ENCODE measurements around the gene SETBP1.

SETBP1 gene

DNA sequence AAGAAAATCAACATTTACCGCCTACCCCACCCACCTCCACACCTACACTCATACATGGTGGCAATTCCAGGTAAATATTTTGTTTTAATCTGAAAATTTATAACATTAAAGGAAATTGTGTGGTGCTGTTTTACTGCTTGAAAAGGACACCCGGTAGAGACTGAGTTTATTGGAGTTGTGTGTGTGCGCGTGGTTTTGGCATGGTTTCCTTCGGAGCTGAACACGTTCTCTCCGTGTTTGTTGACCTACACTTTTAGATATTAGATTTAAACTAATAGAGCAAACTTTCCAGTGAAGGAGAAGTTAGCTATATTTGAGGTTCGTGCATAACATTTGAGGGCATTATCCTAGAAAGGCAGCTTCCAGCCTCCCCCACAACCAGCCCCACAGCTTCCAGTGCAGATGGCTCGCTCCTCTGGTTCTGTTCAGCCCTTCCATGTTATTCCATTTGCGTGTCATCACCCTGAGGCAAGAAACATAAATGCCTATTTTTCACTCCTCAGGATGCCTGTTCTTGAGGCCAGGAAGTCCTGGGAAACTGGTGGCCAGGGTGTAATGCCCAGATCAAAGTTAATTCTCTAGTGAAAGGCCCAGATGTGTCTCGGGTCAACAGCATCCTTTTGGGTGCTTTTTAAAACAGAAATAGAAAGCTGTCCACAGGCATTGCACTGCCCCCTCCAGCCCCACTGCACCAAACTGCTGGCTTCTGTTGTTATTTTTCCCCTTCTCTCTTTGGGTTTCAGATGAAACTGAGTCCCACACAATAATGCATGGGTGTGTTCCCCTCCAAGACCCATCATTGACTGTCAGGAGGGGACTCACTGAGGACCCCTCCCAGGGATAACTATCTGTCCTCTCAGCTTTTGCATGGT is 190.2 kb downstream of the SETBP1 start:
- DNase-seq (ENCODE audit: low read depth in 2 of 2) = no peak

DNA sequence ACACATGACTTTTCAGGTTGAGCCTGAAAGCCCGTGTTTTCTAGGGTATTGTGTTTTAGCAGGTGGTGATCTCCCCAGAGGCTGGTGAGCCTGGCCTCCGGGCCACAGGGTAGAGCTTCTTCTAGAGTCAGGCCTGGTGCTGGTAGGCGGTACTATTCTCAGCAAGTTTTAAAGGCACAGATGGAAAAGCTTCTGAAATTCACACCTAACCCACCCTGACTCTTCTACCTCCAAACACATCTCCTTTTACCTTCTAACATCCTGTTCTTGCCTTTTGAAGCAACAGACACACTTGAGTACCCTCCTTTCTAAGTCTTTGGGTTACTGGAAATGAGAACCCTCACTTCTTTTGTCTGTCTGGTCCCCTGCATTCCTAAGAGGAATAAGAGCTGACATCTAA is 191.1 kb downstream of the SETBP1 start:
- no peak for DNase-seq (ENCODE audit: low read depth in 2 of 2)

DNA sequence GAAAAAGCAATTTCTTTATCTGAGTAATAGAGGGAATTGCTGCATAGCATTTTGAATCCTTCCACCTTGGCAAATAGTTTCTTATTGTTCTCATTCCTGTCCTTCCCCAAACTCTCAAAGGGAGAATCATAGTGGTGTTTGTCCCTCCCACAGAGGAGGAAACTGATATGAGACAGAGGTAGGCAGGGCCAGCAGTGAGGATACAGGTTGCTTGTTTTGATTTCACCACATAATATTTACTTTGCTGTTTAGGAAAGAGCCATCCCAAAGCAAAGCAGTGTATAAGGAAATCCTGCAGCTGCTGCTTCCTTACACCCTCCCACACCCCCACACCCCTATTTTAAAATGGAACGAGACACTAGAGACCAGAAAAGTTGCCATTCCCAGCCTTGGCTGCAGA is 195.3 kb downstream of the SETBP1 start:
- DNase-seq (ENCODE audit: low read depth in 2 of 2) = no peak

DNA sequence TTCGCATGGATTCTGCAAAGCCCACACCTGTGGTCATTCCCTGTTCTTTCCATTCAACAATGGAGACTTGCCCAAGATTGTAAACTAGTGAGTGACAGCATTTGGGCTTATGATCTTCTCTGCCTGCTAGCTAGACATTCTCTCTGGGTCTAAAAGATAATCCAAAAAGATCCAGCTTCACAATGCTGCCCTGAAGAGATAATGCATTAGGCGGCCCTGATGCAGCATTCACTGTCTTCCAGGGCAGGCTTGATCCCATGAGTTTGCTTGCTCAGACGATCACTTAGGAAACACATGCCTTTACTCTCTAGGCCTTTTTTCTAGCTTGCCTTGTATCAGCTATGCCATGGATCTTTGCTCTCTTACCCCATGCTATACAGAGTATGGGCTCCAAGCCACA is 196.1 kb downstream of the SETBP1 start:
- no peak for DNase-seq (ENCODE audit: low read depth in 2 of 2)

DNA sequence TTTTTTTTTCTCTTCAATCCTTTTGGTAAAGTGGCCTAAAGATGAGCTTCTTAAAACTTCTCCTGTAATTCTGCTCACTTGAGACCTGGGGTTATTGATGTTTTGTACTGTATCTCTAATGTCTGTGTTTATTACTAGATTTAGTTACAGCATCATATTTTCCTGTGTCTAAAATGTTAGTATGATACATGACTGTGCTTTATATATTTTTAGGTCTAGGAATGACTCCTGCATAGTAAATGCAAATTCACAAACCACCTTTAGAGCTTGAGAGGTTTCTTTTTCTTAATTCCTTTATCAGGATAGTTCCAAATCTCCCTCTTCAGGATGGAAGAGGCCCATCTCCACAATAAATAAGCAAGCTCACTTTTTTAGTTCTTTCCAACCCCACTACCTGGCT is 197.6 kb downstream of the SETBP1 start:
- no peak for DNase-seq (ENCODE audit: low read depth in 2 of 2)

DNA sequence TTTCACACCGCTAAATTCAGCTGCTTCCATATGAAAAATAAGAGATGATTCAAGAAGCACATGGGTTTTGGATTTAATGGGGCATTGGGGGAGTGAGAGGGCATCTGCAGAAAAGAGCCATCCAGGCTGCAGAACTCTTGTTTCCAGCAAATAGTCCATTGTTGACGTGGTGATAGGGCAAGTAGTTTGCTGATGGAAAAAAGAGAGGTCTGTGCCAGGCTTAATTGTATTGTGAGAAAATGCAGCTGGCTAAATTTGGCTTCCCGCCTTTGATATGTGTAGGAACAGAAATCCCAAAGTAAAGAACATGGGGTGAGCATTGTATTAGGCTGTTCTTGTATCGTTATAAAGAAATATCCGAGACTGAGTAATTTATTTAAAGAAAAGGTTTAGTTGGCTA is 199.5 kb downstream of the SETBP1 start:
- no peak for DNase-seq (ENCODE audit: low read depth in 2 of 2)

DNA sequence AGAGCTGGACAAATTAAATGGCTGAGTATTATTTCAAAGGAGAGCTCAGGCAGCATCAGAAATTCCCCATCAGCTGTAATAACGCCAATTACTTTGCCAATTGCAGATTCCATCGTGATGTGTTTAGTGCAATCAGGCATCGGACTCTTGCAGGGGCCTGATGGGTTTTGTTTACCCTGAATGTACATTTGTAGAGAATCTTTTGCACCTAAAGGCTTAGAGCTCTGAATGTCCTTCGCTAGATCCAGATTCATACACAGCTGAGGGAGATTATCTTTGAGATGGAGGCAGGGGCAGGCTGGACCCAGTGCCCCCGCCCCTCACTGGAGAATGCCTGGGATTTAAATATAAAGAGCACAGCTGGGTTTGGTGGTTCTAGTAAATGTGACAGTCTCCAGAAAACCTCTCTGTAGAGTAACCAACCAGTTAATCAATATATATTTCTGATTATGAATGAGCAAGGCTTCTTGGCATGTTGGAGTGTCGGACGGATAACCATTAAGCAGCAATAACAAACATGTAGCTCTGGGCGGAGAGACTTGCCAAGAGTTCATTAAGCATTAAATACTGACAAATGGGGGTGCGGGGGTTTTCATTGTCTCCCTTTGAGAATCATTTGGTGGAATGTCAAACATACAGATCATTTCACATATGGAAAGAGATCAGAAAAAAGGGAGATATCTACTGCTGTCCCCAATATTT is 200.9 kb downstream of the SETBP1 start:
- no peak for DNase-seq (ENCODE audit: low read depth in 2 of 2)

DNA sequence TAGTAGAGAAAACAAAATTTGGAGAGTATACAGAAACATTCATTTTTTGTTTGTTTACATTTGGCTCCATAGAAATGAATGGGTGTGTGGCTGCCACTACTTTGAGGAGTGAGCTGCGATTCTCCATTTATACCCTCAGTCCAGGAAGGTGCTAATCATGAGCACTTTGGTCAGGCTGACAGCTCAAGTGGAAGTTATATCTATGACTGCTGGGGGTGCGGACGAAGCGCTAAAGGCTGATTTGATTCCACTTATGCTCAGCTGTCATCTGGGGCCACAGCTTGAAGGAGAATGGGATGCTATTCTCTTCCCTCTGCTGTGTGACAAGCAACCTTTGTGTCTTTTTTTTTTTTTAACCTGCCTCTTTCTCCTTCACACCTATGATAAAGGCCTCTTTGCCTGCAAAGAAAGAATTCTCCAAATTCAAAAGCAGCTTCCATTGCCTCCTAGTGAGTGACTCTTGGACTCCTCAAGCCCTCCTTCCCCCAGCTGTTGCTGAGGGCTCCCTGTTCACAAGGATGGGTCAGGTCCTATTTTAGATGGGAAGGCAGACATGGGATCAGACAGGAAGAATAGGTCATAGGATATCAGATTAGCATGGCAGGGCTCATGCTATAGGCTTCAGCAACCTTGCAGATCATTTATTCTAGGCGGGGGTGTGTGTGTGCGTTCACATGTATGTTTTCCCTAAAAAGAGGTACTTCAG is 201.6 kb downstream of the SETBP1 start:
- DNase-seq (ENCODE audit: low read depth in 2 of 2) = no peak

DNA sequence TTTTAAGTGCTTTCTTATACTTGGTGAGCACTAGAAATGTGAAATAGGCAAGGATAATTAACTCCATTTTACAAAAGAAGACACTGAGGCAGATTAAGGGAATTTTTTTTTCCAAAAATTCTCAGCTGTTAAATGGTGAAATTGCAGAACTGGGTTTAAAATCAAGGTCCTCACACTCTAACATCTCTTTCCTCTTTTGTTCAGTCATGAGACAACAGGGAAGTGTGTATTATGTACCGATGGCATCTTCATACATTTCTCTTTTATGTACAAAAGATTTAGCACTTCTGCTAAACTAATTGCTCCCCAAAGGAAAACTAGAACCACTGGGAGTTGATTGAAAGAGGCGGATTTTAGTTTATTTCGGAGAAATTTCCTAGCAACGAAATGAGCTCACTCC is 203.0 kb downstream of the SETBP1 start:
- no peak for DNase-seq (ENCODE audit: low read depth in 2 of 2)

DNA sequence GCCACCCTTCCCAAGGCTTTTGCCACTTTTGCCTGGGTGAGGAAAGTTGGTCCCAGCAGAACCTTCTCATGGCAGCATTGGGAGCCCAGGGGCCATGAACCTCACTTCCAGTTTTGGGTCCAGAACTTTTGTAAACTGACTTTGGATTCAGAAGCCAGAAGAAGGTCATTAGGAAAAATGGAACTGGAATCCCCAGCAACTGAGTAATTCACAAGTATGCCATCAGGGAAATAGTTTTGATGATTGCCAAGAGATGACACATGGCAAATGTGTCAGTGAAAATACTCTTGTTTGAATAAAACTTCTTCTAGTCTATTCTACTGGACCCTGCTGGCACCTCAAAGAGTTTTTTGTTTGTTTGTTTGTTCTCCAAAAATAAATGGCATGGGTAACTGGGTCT is 203.7 kb downstream of the SETBP1 start:
- no peak for DNase-seq (ENCODE audit: low read depth in 2 of 2)

DNA sequence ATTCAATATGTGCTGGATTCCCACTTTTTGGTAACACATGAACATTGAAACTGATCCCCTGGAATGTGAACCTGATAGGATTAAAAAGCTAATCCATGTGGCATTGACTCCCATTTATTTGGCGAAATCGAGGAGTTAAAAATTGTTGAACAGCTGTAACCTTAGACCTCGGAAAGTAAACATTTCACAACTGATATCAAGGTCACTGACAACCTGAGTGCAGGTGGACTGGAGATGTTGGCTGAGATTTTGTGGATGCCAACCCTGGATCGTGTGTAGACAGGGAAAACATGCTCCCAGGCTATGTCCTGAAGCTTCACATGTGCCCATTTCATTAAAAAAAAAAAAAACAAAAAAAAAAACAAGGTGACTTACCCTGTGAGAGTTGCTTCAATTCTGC is 204.8 kb downstream of the SETBP1 start:
- no peak for DNase-seq (ENCODE audit: low read depth in 2 of 2)

DNA sequence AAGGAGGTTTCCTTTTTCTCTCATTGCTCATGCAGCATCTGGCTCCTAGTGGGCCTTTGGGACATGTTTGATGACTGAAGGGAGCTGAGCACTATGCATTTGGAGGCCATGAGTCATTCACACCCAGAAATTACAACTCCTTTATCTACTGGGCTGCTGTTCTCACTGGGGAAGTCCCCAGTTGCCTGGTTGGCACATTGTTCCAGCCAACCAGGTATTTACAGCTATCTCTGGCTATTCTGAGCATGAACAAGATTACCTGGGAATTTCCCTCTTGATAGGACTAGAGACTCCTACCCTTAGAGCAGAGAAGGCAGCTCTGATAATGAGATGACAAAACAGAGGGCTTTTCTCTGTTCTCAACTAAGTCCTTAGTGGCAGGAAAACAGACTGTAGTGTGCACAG is 206.5 kb downstream of the SETBP1 start:
- DNase-seq (ENCODE audit: low read depth in 2 of 2) = peak; percentile 21 to 42

DNA sequence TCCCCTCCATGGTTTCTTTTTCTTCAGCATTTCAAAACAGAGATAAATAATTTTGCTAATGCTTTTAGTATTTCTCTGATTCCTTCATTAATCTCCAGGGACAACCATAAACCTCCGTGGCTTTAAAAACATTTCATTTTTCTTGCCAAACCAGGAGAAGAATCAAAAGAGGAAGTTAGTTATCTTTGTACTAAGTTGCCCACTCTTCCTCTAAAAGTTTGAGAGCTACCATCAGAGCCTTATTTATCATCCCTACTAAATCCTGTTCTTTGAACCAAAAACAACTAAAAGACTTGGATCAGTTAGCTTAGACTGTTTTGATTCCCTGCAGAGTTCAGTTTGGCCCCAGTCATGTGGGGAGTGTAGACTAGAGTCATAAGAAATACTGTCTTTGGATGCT is 208.4 kb downstream of the SETBP1 start:
- no peak for DNase-seq (ENCODE audit: low read depth in 2 of 2)

DNA sequence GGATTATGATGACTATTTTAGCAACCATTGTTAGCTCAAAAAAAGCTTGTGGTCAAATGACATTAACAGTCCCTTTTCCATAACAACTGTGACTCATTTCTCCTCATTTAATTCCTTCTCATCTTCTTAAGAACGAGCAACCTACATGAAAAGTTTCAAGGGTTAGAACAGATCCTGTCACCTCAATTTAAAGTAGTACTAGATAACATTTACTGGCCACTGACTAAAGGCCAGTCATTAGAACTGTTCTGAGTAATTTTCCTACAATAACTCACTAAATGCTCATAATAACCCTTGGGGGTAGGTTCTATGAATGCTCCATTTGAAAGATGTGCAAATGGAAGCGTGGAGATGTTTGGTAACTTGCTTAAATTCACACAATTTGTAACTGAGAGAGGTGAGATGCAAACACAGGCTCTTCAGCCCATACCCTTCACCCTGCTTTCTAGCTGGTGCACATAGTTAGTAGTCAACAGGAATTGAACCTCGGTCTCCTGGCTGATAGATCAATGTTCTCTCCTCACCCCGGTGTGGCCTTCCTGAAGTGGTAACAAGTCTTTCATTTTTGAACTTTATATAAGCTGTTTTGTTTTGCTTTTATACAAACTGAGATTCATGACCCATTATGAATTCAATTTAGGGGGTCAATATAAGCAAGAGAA is 212.5 kb downstream of the SETBP1 start:
- no peak for DNase-seq (ENCODE audit: low read depth in 2 of 2)

DNA sequence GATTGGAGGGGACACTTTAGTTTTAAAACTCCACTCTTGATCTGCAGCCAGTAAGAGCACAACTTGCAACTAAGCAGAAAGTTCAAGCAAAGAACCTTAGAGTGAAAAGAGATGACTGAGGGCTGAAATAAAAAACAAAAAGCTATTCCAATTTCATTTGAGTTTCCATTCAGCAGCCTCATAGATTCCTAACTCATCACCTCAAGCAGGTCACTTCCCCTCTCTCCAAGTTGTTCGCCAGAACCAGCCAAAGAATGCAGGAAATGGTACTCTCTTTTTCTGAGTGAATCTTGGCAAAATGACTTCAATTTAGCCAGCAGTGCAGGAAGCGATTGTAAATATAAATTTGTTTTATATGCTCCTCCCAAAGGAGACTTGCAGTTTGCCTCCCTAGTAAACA is 213.3 kb downstream of the SETBP1 start:
- no peak for DNase-seq (ENCODE audit: low read depth in 2 of 2)

DNA sequence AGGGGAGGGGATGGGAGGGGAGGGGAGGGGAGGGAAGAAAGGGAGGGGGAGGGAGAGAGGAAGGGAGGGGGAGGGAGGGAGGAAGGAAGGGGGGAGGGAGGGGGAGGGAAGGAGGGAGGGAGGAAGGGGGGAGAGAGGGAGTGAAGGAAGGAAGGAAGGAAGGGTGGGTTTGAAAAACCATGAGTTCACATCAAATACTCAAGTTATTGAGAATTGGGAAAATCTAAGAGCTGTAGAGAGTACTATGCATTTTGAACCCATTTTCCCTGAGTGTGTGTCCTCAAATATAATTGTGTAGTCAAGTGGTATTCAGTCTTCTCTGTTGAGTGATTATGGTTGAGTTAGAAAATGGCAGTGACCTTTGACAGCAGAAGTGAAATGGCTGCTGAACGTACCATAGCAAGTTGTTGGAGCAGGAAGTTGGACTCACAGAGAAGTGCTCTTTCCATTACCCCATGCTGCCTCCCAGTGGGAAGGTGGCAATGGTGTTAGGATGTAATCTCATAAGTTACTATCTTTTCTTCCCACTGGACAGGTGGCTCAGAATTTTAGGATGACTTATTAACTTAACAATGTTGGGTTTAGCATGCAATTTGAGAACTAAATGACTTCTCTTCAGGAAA is 214.6 kb downstream of the SETBP1 start:
- peak; percentile 10 to 18 for DNase-seq (ENCODE audit: low read depth in 2 of 2)

DNA sequence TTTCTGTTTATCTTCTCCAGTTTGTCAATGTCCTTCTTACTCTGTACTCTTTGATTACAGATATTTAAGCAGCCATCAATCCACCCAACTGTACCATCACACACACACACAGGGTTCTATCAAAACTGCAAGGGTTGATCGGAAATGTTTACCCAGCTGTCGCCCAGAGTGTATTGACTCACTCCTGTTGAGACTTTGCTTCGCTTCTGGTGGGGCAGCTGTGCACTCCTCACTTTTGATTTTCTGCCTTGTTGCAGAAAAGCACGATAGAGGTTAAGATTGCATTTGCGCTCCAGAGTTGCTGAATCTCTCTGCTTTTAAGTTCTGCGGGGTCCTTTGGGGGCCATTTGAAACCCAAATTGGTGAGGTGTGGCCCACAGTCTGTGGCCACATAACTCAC is 216.2 kb downstream of the SETBP1 start:
- DNase-seq (ENCODE audit: low read depth in 2 of 2) = no peak

DNA sequence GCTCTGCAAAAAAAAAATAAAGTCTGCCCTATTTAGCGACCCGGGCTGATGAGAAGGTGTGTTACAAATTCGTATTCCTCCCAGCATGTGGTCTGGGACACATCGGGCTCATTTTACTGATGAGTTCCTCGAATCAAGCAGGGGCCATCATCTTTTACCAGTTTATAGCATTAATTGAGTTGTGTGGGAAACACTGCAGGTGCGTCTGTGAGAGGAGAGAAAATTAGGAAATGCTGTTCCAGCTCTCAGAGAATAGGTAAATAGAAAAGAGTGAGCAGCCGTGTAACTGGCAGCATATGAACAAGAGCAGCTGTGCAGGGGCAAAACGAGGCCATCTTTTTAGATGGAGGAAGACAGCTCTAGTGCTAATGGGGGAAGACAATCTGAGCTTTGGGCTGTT is 216.7 kb downstream of the SETBP1 start:
- DNase-seq (ENCODE audit: low read depth in 2 of 2) = no peak

DNA sequence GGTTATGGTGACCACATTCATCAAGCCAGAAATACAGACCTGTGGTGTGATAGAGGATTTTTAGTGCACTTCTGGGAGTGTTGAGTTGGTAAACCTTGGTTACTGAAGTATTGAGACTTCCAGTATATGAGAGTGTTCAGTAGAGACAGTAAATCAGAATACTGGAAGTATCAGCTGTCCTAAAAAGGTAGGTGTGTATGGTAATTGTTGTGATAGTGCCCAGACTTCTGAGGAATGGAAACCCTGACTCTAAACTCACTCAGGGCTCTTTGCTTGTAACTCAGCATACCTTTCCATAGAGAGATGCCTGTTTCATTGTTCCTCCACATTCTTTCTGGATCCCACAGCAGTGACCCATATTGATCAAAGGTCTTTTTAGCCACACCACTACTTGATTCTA is 217.1 kb downstream of the SETBP1 start:
- DNase-seq (ENCODE audit: low read depth in 2 of 2) = no peak

DNA sequence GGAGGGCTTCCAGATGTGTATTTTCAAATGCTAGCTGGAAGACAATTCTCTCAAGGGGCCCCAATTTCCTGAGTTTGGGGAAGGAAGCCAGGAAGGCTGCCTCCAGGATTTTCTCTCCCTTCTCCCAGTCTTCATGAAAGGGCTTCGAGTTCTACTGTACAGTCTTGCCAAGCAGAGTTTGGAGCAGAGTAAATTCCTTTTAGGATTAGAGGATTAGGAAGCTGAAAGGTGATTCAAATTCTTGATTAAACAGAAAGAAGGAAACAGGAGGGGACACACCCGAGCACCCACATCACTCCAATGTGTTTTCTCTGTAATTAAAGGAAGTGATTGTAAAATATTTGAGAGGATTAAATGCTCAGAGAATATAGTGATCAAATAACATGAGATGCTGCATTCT is 217.8 kb downstream of the SETBP1 start:
- no peak for DNase-seq (ENCODE audit: low read depth in 2 of 2)

DNA sequence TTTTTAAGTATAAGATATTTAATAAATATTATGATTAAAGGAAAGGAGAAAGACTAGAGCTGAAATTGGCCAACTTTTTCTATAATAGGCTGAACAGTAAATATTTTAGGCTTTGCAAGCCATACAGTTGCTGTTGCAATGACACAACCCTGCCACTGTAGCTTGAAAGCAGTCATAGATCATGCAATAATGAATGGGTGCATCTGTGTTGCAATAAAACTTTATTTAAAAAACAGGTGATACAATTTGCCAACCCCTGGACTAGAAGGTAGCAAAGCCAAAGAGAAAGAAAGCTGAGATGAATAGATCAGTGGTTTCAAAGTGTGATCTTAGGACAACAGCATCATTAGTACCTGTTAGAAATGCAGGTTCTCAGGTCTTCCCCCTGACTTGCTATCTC is 219.1 kb downstream of the SETBP1 start:
- no peak for DNase-seq (ENCODE audit: low read depth in 2 of 2)

DNA sequence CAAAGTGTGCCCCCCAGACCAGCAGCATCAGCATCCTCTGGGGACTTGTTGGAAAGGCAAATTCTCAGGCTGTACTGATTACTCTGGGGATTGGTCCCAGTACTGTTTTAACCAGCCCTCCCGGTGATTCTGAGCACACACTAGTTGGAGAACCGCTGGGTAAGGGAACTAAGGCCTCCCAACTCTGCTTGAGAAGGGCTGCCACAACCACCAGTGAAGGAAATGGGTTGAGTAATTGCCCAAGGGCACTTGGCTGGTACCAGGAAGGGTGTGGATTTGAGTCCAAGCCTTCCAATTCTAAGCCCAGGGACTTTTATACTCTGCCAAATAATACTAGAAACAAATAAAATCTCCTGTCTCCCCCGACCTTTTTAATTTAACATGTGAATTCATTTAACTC is 219.9 kb downstream of the SETBP1 start:
- no peak for DNase-seq (ENCODE audit: low read depth in 2 of 2)

Measured in fibroblast of skin of left biceps (primary cell).